Tibial nerve (tissue), 4 donors: ENCODE data around the gene CFAP57.

Experiments
- EP300 ChIP-seq, 2 donors: sonication (generic); formaldehyde crosslinking; IDR thresholded peaks; one replicate each; pipeline ENCODE4 v1.6.1; 2017; ENCODE audit warnings: antibody characterized with exemption in 2 of 2, mild to moderate bottlenecking in 1 of 2
- POLR2A ChIP-seq, 2 donors: fragments of 450-650 bp; IDR thresholded peaks; one replicate each; pipeline ENCODE4 v1.6.1; 2017; ENCODE audit warnings: antibody characterized with exemption in 2 of 2, mild to moderate bottlenecking in 2 of 2, moderate library complexity in 2 of 2
- TF ChIP-seq, protein P1 (sequence below), 5 experiments: fragments of 200-600 bp in 3 of 5; fragments of 450-650 bp in 2 of 5; sonication (generic) in 3 of 5; IDR thresholded peaks; one replicate each; pipeline ENCODE4 v1.5.1; 2016 to 2019; ENCODE audit warnings: antibody characterized with exemption in 5 of 5, mild to moderate bottlenecking in 3 of 5, moderate library complexity in 2 of 5

GRCh38 chr1:43147625-43148327 lies 24.4 kb upstream of the CFAP57 start:
- TF ChIP-seq, protein P1, sequence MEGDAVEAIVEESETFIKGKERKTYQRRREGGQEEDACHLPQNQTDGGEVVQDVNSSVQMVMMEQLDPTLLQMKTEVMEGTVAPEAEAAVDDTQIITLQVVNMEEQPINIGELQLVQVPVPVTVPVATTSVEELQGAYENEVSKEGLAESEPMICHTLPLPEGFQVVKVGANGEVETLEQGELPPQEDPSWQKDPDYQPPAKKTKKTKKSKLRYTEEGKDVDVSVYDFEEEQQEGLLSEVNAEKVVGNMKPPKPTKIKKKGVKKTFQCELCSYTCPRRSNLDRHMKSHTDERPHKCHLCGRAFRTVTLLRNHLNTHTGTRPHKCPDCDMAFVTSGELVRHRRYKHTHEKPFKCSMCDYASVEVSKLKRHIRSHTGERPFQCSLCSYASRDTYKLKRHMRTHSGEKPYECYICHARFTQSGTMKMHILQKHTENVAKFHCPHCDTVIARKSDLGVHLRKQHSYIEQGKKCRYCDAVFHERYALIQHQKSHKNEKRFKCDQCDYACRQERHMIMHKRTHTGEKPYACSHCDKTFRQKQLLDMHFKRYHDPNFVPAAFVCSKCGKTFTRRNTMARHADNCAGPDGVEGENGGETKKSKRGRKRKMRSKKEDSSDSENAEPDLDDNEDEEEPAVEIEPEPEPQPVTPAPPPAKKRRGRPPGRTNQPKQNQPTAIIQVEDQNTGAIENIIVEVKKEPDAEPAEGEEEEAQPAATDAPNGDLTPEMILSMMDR (IDR thresholded peaks at IDR 0.05) = no peak
- TF ChIP-seq POLR2A (IDR thresholded peaks at IDR 0.05) (no peak), EP300 (IDR thresholded peaks at IDR 0.05) (no peak)
